ENCODE results near the gene TMEM87B.

DNA sequence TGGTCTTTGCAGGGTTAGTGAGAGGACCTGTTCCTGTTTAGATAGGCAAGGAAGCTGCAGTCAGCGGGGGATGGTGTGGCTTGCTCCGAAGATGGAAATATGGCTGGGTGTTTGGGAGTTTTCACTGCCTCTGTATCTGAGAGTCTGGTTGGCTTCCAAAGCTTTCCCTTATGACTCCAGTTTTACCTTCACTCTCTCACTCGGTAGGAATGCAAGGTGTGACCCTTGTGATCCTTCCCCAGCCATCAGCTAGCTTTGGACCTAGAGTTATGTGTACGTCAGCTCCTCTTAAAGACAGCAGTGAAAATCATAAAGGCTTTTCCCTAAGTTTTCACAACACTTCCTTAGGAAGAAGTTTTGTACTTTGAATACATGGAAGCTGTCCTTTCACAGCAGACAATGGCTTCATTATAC lies 35.5 kb upstream of the TMEM87B start:
- TF ChIP-seq, protein P1, sequence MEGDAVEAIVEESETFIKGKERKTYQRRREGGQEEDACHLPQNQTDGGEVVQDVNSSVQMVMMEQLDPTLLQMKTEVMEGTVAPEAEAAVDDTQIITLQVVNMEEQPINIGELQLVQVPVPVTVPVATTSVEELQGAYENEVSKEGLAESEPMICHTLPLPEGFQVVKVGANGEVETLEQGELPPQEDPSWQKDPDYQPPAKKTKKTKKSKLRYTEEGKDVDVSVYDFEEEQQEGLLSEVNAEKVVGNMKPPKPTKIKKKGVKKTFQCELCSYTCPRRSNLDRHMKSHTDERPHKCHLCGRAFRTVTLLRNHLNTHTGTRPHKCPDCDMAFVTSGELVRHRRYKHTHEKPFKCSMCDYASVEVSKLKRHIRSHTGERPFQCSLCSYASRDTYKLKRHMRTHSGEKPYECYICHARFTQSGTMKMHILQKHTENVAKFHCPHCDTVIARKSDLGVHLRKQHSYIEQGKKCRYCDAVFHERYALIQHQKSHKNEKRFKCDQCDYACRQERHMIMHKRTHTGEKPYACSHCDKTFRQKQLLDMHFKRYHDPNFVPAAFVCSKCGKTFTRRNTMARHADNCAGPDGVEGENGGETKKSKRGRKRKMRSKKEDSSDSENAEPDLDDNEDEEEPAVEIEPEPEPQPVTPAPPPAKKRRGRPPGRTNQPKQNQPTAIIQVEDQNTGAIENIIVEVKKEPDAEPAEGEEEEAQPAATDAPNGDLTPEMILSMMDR (IDR thresholded peaks at IDR 0.05; ENCODE audit: low read length) = no peak
- TF ChIP-seq EZH2 (IDR thresholded peaks at IDR 0.05; ENCODE audit: borderline replicate concordance, low read length) = no peak
